Measurements from ENCODE around the gene CDK19.

Gene CDK19

DNA sequence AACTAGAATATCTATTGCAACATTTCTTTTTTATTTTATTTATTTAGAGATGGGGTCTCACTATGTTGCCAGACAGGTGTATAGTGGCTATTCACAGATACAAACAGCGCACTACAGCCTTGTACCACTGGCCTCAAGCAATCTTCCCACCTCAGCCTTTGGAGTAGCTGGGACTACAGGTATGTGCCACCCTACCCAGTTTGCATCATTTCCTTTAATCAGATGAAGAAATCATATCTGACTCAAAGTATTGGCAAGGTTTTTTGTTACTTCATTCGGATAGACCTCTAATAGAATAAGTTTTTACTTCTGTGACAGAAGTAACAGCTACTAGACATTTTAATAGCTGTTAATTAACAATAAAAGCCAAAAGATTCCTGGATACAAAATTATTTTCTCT lies 153.9 kb downstream of the CDK19 start:
- no peak overlapping the region for H4K12ac ChIP-seq (ENCODE audit: low read depth, low read length)
- no peak overlapping the region for H2BK5ac ChIP-seq (ENCODE audit: low read depth, low read length, poor library complexity)
- H2BK12ac ChIP-seq (ENCODE audit: low read length), result no peak overlapping the region
- no peak overlapping the region for H3K4ac ChIP-seq (ENCODE audit: low read depth, low read length)
- no peak overlapping the region for H3K18ac ChIP-seq (ENCODE audit: low read length)
- WGBS (ENCODE audit: extremely low coverage, insufficient coverage, insufficient read length), result no CpG with 5 or more reads among the region's 2 CpGs
- peaks cover 2 to 5% of the 10 kb centered on the region in 2 experiments for H3K36me3 ChIP-seq (ENCODE audit: control insufficient read depth in 1 of 2, insufficient read depth in 2 of 2, low read length in 2 of 2)
- H3K4me2 ChIP-seq (ENCODE audit: low read length), result no peak overlapping the region
- no peak overlapping the region for H2BK120ac ChIP-seq (ENCODE audit: insufficient read depth, low read length, poor library complexity)
- H3K79me1 ChIP-seq (ENCODE audit: low read length), result no peaks in the 10 kb centered on the region
- H3K9ac ChIP-seq (ENCODE audit: low read length), result no peak overlapping the region
- H3K14ac ChIP-seq (ENCODE audit: low read length), result no peak overlapping the region
- no peak for DNase-seq
- no peaks in the 10 kb centered on the region for H3K9me3 ChIP-seq (ENCODE audit: insufficient read depth, low read depth, low read length)
- H3K4me1 ChIP-seq (ENCODE audit: control insufficient read depth in 1 of 2, insufficient read depth in 2 of 2, low read length in 2 of 2), result no peaks in the 10 kb centered on the region
- H3K4me3 ChIP-seq (ENCODE audit: low read depth, low read length), result no peak overlapping the region
- no peak overlapping the region for H2AK5ac ChIP-seq (ENCODE audit: low read length)
- H3K27me3 ChIP-seq (ENCODE audit: insufficient read depth, low read length), result no peaks in the 10 kb centered on the region
- no peak overlapping the region for H2AFZ ChIP-seq (ENCODE audit: insufficient read depth, low read length, poor library complexity)
- H3K79me2 ChIP-seq (ENCODE audit: control insufficient read depth, insufficient read depth, low read length, poor library complexity), result no peaks in the 10 kb centered on the region
- H3K27ac ChIP-seq (ENCODE audit: low read depth, low read length), result no peak overlapping the region
- H4K91ac ChIP-seq (ENCODE audit: low read depth, low read length), result no peak overlapping the region
- H4K8ac ChIP-seq (ENCODE audit: low read depth, low read length), result no peak overlapping the region
- H3K23ac ChIP-seq (ENCODE audit: low read length), result no peak overlapping the region

DNA sequence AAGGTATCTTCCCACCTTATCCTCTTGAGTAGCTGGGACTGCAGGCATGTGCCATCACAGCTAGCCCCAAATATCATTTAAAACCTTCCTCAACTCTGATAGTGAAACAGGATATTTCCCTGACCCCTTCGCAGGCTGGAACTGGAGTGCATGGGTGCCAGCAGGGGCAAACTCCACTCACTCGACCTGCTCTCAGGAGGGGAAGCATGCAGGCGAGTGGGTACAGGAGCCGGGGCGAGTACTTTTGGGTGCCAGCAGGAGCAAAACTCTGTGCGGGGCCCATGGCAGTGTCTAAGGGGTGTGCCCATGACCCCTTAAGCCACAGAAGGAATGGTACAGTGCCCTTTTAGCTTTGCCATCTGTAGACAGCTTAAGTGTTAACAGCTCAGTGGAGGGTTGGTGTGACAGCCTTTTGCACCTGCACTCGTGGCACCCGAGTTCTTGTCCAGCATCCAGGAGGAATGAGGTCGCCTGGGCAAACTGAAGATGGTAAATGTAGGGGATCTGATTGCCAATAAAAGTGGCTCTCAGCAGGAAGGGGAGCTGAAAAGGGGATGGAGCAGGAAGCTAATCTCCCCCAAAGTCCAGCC lies 155.1 kb downstream of the CDK19 start:
- Histone ChIP-seq H2AFZ (ENCODE audit: insufficient read depth, low read length, poor library complexity) (no peak overlapping the region), H3K79me2 (ENCODE audit: control insufficient read depth, insufficient read depth, low read length, poor library complexity) (no peaks in the 10 kb centered on the region), H4K91ac (ENCODE audit: low read depth, low read length) (no peak overlapping the region), H3K9me3 (ENCODE audit: insufficient read depth, low read depth, low read length) (no peaks in the 10 kb centered on the region), H3K36me3 (ENCODE audit: control insufficient read depth in 1 of 2, insufficient read depth in 2 of 2, low read length in 2 of 2) (peaks cover 0 to 5% of the 10 kb centered on the region in 2 experiments), H3K18ac (ENCODE audit: low read length) (no peak overlapping the region), H3K4me2 (ENCODE audit: low read length) (no peak overlapping the region), H2BK5ac (ENCODE audit: low read depth, low read length, poor library complexity) (no peak overlapping the region), H3K27me3 (ENCODE audit: insufficient read depth, low read length) (no peaks in the 10 kb centered on the region), H2AK5ac (ENCODE audit: low read length) (no peak overlapping the region), H3K27ac (ENCODE audit: low read depth, low read length) (no peak overlapping the region), H3K4ac (ENCODE audit: low read depth, low read length) (no peak overlapping the region), H3K4me1 (ENCODE audit: control insufficient read depth in 1 of 2, insufficient read depth in 2 of 2, low read length in 2 of 2) (no peaks in the 10 kb centered on the region), H2BK120ac (ENCODE audit: insufficient read depth, low read length, poor library complexity) (no peak overlapping the region), H3K23ac (ENCODE audit: low read length) (no peak overlapping the region), H4K8ac (ENCODE audit: low read depth, low read length) (no peak overlapping the region), H3K14ac (ENCODE audit: low read length) (no peak overlapping the region), H3K4me3 (ENCODE audit: low read depth, low read length) (no peak overlapping the region), H3K79me1 (ENCODE audit: low read length) (no peaks in the 10 kb centered on the region), H3K9ac (ENCODE audit: low read length) (no peak overlapping the region), H4K12ac (ENCODE audit: low read depth, low read length) (no peak overlapping the region), H2BK12ac (ENCODE audit: low read length) (no peak overlapping the region)
- no peak for DNase-seq
- WGBS (ENCODE audit: extremely low coverage, insufficient coverage, insufficient read length), result no CpG with 5 or more reads among the region's 9 CpGs

DNA sequence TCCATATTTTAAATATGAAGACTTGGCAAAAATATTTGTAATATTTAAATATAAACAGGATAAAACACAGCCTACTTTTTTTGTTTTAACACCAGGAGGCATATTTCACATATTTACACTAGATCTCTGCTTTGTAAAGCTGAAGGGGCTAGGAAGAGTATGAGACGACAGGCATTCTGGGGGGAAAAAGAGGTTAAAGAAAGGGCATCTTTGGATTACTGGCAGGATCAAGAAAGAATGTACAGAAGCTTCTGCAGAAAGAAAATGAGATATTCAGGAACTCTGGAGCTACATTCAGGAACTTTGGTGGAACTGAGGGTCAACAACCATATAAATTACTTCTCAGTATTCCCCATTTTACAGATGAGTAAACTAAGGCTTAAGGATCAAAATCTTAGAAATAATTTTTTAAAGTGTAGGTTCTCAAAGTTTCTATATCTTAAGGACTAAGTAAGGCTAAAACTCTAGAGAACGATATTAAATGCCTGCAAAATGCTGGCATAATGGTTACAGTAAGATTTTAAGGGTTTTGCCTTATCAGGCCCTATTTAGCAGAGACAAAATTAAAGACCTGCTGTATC lies 156.5 kb downstream of the CDK19 start:
- no peak overlapping the region for H3K14ac ChIP-seq (ENCODE audit: low read length)
- H2BK120ac ChIP-seq (ENCODE audit: insufficient read depth, low read length, poor library complexity), result no peak overlapping the region
- H3K4me2 ChIP-seq (ENCODE audit: low read length), result no peak overlapping the region
- H3K18ac ChIP-seq (ENCODE audit: low read length), result no peak overlapping the region
- H3K23ac ChIP-seq (ENCODE audit: low read length), result no peak overlapping the region
- no peaks in the 10 kb centered on the region for H3K79me2 ChIP-seq (ENCODE audit: control insufficient read depth, insufficient read depth, low read length, poor library complexity)
- H4K8ac ChIP-seq (ENCODE audit: low read depth, low read length), result no peak overlapping the region
- H4K12ac ChIP-seq (ENCODE audit: low read depth, low read length), result no peak overlapping the region
- H3K4me3 ChIP-seq (ENCODE audit: low read depth, low read length), result no peak overlapping the region
- H4K91ac ChIP-seq (ENCODE audit: low read depth, low read length), result no peak overlapping the region
- H3K36me3 ChIP-seq (ENCODE audit: control insufficient read depth in 1 of 2, insufficient read depth in 2 of 2, low read length in 2 of 2), result peaks cover 0 to 5% of the 10 kb centered on the region in 2 experiments
- WGBS (ENCODE audit: extremely low coverage, insufficient coverage, insufficient read length), result no CpG with 5 or more reads among the region's 2 CpGs
- H3K27ac ChIP-seq (ENCODE audit: low read depth, low read length), result no peak overlapping the region
- no peak overlapping the region for H3K4ac ChIP-seq (ENCODE audit: low read depth, low read length)
- H2AFZ ChIP-seq (ENCODE audit: insufficient read depth, low read length, poor library complexity), result no peak overlapping the region
- no peaks in the 10 kb centered on the region for H3K27me3 ChIP-seq (ENCODE audit: insufficient read depth, low read length)
- DNase-seq, result no peak
- H2AK5ac ChIP-seq (ENCODE audit: low read length), result no peak overlapping the region
- H2BK5ac ChIP-seq (ENCODE audit: low read depth, low read length, poor library complexity), result no peak overlapping the region
- H3K79me1 ChIP-seq (ENCODE audit: low read length), result no peaks in the 10 kb centered on the region
- H3K9me3 ChIP-seq (ENCODE audit: insufficient read depth, low read depth, low read length), result no peaks in the 10 kb centered on the region
- H2BK12ac ChIP-seq (ENCODE audit: low read length), result no peak overlapping the region
- H3K9ac ChIP-seq (ENCODE audit: low read length), result no peak overlapping the region
- no peaks in the 10 kb centered on the region for H3K4me1 ChIP-seq (ENCODE audit: control insufficient read depth in 1 of 2, insufficient read depth in 2 of 2, low read length in 2 of 2)

DNA sequence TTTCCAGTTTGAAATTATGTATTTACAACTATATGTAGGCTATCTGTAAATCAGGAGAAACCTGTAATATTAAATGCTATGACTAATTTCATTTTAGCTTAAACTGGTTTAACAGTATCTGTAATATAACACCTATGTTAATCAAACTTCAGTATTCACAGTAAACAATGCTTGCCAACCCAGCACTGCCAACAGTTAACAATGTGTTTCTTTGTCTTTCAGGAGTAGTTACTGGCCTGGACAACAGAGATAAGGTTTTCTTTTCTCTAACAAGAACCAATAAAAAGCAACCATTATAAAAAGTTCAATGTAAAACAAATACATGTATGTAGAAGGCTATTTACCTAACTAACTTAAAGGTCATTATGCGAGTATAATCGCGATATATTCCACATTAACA lies 158.8 kb downstream of the CDK19 start:
- Histone ChIP-seq H3K79me2 (ENCODE audit: control insufficient read depth, insufficient read depth, low read length, poor library complexity) (no peaks in the 10 kb centered on the region), H3K27ac (ENCODE audit: low read depth, low read length) (no peak overlapping the region), H3K4ac (ENCODE audit: low read depth, low read length) (no peak overlapping the region), H2BK5ac (ENCODE audit: low read depth, low read length, poor library complexity) (no peak overlapping the region), H3K79me1 (ENCODE audit: low read length) (no peaks in the 10 kb centered on the region), H4K12ac (ENCODE audit: low read depth, low read length) (no peak overlapping the region), H4K91ac (ENCODE audit: low read depth, low read length) (no peak overlapping the region), H3K36me3 (ENCODE audit: control insufficient read depth in 1 of 2, insufficient read depth in 2 of 2, low read length in 2 of 2) (peaks cover 0 to 5% of the 10 kb centered on the region in 2 experiments), H3K4me3 (ENCODE audit: low read depth, low read length) (no peak overlapping the region), H3K23ac (ENCODE audit: low read length) (no peak overlapping the region), H4K8ac (ENCODE audit: low read depth, low read length) (no peak overlapping the region), H3K14ac (ENCODE audit: low read length) (no peak overlapping the region), H2AFZ (ENCODE audit: insufficient read depth, low read length, poor library complexity) (no peak overlapping the region), H2AK5ac (ENCODE audit: low read length) (no peak overlapping the region), H3K4me1 (ENCODE audit: control insufficient read depth in 1 of 2, insufficient read depth in 2 of 2, low read length in 2 of 2) (no peaks in the 10 kb centered on the region), H3K4me2 (ENCODE audit: low read length) (no peak overlapping the region), H2BK12ac (ENCODE audit: low read length) (no peak overlapping the region), H2BK120ac (ENCODE audit: insufficient read depth, low read length, poor library complexity) (no peak overlapping the region), H3K18ac (ENCODE audit: low read length) (no peak overlapping the region), H3K27me3 (ENCODE audit: insufficient read depth, low read length) (no peaks in the 10 kb centered on the region), H3K9ac (ENCODE audit: low read length) (no peak overlapping the region), H3K9me3 (ENCODE audit: insufficient read depth, low read depth, low read length) (no peaks in the 10 kb centered on the region)
- DNase-seq, result no peak
- WGBS (ENCODE audit: extremely low coverage, insufficient coverage, insufficient read length), result no CpG with 5 or more reads among the region's 3 CpGs

Data from trophoblast cell (in vitro differentiated cells and primary cell).